Measurements from ENCODE around the gene CRIP2. TPM values are rescaled to one million over a fixed set of nuclear protein-coding genes. Genes with fewer than 3 reads are reported as not detected.

CRIP2 gene
- polyA plus RNA-seq, 4 donors: 8.9 to 137 (median 34.6) TPM

- FAIRE-seq (no peak), DNase-seq (no peak)
- Histone ChIP-seq H3K9me3 (ENCODE audit: control insufficient read depth in 2 of 2, insufficient read depth in 1 of 2, low read depth in 1 of 2, low read length in 1 of 2) (no peaks in the 10 kb centered on the region), H3K36me3 (ENCODE audit: control insufficient read depth in 3 of 3, insufficient read depth in 2 of 3, low read depth in 1 of 3, low read length in 3 of 3) (peaks cover 2 to 89% (median 4%) of the 10 kb centered on the region in 3 donors), H3K4me1 (ENCODE audit: control insufficient read depth in 3 of 3, insufficient read depth in 2 of 3, low read depth in 1 of 3, low read length in 2 of 3) (peaks cover 0 to 12% (median 0%) of the 10 kb centered on the region in 3 donors), H3K27ac (ENCODE audit: low read depth in 1 of 3, low read length in 2 of 3) (no peak overlapping the region), H3K4me3 (ENCODE audit: low read depth in 1 of 3, low read length in 3 of 3) (no peak overlapping the region), H3K27me3 (ENCODE audit: control insufficient read depth in 3 of 3, insufficient read depth in 3 of 3, low read length in 3 of 3) (no peaks in the 10 kb centered on the region)
- 89 to 95% (median 90%) methylated on average over 14 of the region's 14 CpGs for WGBS, 3 donors
Measured at GRCh38 chr14:105453847-105454246, 20.8 kb upstream of the CRIP2 start.

- WGBS, 3 donors: 92% methylated on average over 22 of the region's 22 CpGs
- FAIRE-seq: no peak
- Histone ChIP-seq H3K27me3 (ENCODE audit: control insufficient read depth in 3 of 3, insufficient read depth in 3 of 3, low read length in 3 of 3) (no peaks in the 10 kb centered on the region), H3K27ac (ENCODE audit: low read depth in 1 of 3, low read length in 2 of 3) (peak overlapping the region in 1 of 3 donors; percentile 48), H3K36me3 (ENCODE audit: control insufficient read depth in 3 of 3, insufficient read depth in 2 of 3, low read depth in 1 of 3, low read length in 3 of 3) (peaks cover 2 to 81% (median 4%) of the 10 kb centered on the region in 3 donors), H3K4me1 (ENCODE audit: control insufficient read depth in 3 of 3, insufficient read depth in 2 of 3, low read depth in 1 of 3, low read length in 2 of 3) (peaks cover 0 to 12% (median 0%) of the 10 kb centered on the region in 3 donors), H3K4me3 (ENCODE audit: low read depth in 1 of 3, low read length in 3 of 3) (no peak overlapping the region), H3K9me3 (ENCODE audit: control insufficient read depth in 2 of 2, insufficient read depth in 1 of 2, low read depth in 1 of 2, low read length in 1 of 2) (no peaks in the 10 kb centered on the region)
- no peak for DNase-seq
Measured at GRCh38 chr14:105455086-105455640, 19.5 kb upstream of the CRIP2 start.

- H3K4me3 ChIP-seq (ENCODE audit: low read depth in 1 of 3, low read length in 3 of 3): no peak overlapping the region
- H3K27me3 ChIP-seq (ENCODE audit: control insufficient read depth in 3 of 3, insufficient read depth in 3 of 3, low read length in 3 of 3): no peaks in the 10 kb centered on the region
- FAIRE-seq (no peak), DNase-seq (peak; percentile 57 to 75)
- 82 to 87% (median 83%) methylated on average over 22 of the region's 22 CpGs for WGBS, 3 donors
- H3K4me1 ChIP-seq (ENCODE audit: control insufficient read depth in 3 of 3, insufficient read depth in 2 of 3, low read depth in 1 of 3, low read length in 2 of 3): peaks cover 0 to 12% (median 0%) of the 10 kb centered on the region in 3 donors
- H3K36me3 ChIP-seq (ENCODE audit: control insufficient read depth in 3 of 3, insufficient read depth in 2 of 3, low read depth in 1 of 3, low read length in 3 of 3): peaks cover 4 to 81% (median 5%) of the 10 kb centered on the region in 3 donors
- H3K27ac ChIP-seq (ENCODE audit: low read depth in 1 of 3, low read length in 2 of 3): peak overlapping the region in 2 of 3 donors; percentile 34 to 48
- no peaks in the 10 kb centered on the region for H3K9me3 ChIP-seq (ENCODE audit: control insufficient read depth in 2 of 2, insufficient read depth in 1 of 2, low read depth in 1 of 2, low read length in 1 of 2)
Measured at GRCh38 chr14:105455766-105456660, 18.6 kb upstream of the CRIP2 start.

GRCh38 chr14:105456736-105457617, 17.6 kb upstream of the CRIP2 start:
- H3K9me3 ChIP-seq (ENCODE audit: control insufficient read depth in 2 of 2, insufficient read depth in 1 of 2, low read depth in 1 of 2, low read length in 1 of 2): no peaks in the 10 kb centered on the region

GRCh38 chr14:105458010-105458409, 16.6 kb upstream of the CRIP2 start:
- WGBS, 3 donors: 87 to 95% (median 88%) methylated on average over 15 to 18 of the region's 18 CpGs
- Histone ChIP-seq H3K9me3 (ENCODE audit: control insufficient read depth in 2 of 2, insufficient read depth in 1 of 2, low read depth in 1 of 2, low read length in 1 of 2) (no peaks in the 10 kb centered on the region), H3K27ac (ENCODE audit: low read depth in 1 of 3, low read length in 2 of 3) (no peak overlapping the region), H3K36me3 (ENCODE audit: control insufficient read depth in 3 of 3, insufficient read depth in 2 of 3, low read depth in 1 of 3, low read length in 3 of 3) (peaks cover 4 to 80% (median 5%) of the 10 kb centered on the region in 3 donors), H3K27me3 (ENCODE audit: control insufficient read depth in 3 of 3, insufficient read depth in 3 of 3, low read length in 3 of 3) (no peaks in the 10 kb centered on the region), H3K4me1 (ENCODE audit: control insufficient read depth in 3 of 3, insufficient read depth in 2 of 3, low read depth in 1 of 3, low read length in 2 of 3) (peaks cover 0 to 12% (median 0%) of the 10 kb centered on the region in 3 donors), H3K4me3 (ENCODE audit: low read depth in 1 of 3, low read length in 3 of 3) (no peak overlapping the region)
- DNase-seq (no peak), FAIRE-seq (no peak)

More at GRCh38 chr14:105456736-105457617, 17.6 kb upstream of the CRIP2 start:
- Histone ChIP-seq H3K27me3 (ENCODE audit: control insufficient read depth in 3 of 3, insufficient read depth in 3 of 3, low read length in 3 of 3) (no peaks in the 10 kb centered on the region), H3K4me3 (ENCODE audit: low read depth in 1 of 3, low read length in 3 of 3) (no peak overlapping the region), H3K27ac (ENCODE audit: low read depth in 1 of 3, low read length in 2 of 3) (no peak overlapping the region), H3K4me1 (ENCODE audit: control insufficient read depth in 3 of 3, insufficient read depth in 2 of 3, low read depth in 1 of 3, low read length in 2 of 3) (peaks cover 0 to 12% (median 0%) of the 10 kb centered on the region in 3 donors), H3K36me3 (ENCODE audit: control insufficient read depth in 3 of 3, insufficient read depth in 2 of 3, low read depth in 1 of 3, low read length in 3 of 3) (peaks cover 4 to 83% (median 5%) of the 10 kb centered on the region in 3 donors)
- DNase-seq (no peak), FAIRE-seq (no peak)
- WGBS, 3 donors: 89 to 94% (median 90%) methylated on average over 22 of the region's 22 CpGs

GRCh38 chr14:105458571-105458970, 16.1 kb upstream of the CRIP2 start:
- no peak overlapping the region for H3K27ac ChIP-seq (ENCODE audit: low read depth in 1 of 3, low read length in 2 of 3)
- no peak for FAIRE-seq
- no peak overlapping the region for H3K4me3 ChIP-seq (ENCODE audit: low read depth in 1 of 3, low read length in 3 of 3)
- WGBS, 3 donors: 85 to 99% (median 88%) methylated on average over 11 to 14 of the region's 14 CpGs
- no peaks in the 10 kb centered on the region for H3K9me3 ChIP-seq (ENCODE audit: control insufficient read depth in 2 of 2, insufficient read depth in 1 of 2, low read depth in 1 of 2, low read length in 1 of 2)
- peaks cover 0 to 12% (median 0%) of the 10 kb centered on the region in 3 donors for H3K4me1 ChIP-seq (ENCODE audit: control insufficient read depth in 3 of 3, insufficient read depth in 2 of 3, low read depth in 1 of 3, low read length in 2 of 3)
- DNase-seq: no peak
- no peaks in the 10 kb centered on the region for H3K27me3 ChIP-seq (ENCODE audit: control insufficient read depth in 3 of 3, insufficient read depth in 3 of 3, low read length in 3 of 3)
- H3K36me3 ChIP-seq (ENCODE audit: control insufficient read depth in 3 of 3, insufficient read depth in 2 of 3, low read depth in 1 of 3, low read length in 3 of 3): peaks cover 4 to 81% (median 5%) of the 10 kb centered on the region in 3 donors

- Histone ChIP-seq H3K4me1 (ENCODE audit: control insufficient read depth in 3 of 3, insufficient read depth in 2 of 3, low read depth in 1 of 3, low read length in 2 of 3) (peaks cover 0 to 12% (median 0%) of the 10 kb centered on the region in 3 donors), H3K4me3 (ENCODE audit: low read depth in 1 of 3, low read length in 3 of 3) (no peak overlapping the region), H3K36me3 (ENCODE audit: control insufficient read depth in 3 of 3, insufficient read depth in 2 of 3, low read depth in 1 of 3, low read length in 3 of 3) (peaks cover 3 to 80% (median 7%) of the 10 kb centered on the region in 3 donors), H3K27me3 (ENCODE audit: control insufficient read depth in 3 of 3, insufficient read depth in 3 of 3, low read length in 3 of 3) (no peaks in the 10 kb centered on the region), H3K9me3 (ENCODE audit: control insufficient read depth in 2 of 2, insufficient read depth in 1 of 2, low read depth in 1 of 2, low read length in 1 of 2) (no peaks in the 10 kb centered on the region), H3K27ac (ENCODE audit: low read depth in 1 of 3, low read length in 2 of 3) (no peak overlapping the region)
- WGBS, 3 donors: 95 to 100% (median 97%) methylated on average over 15 to 17 of the region's 17 CpGs
- FAIRE-seq (no peak), DNase-seq (no peak)
Measured at GRCh38 chr14:105460116-105460515, 14.5 kb upstream of the CRIP2 start.

- H3K27ac ChIP-seq (ENCODE audit: low read depth in 1 of 3, low read length in 2 of 3): no peak overlapping the region
- H3K4me1 ChIP-seq (ENCODE audit: control insufficient read depth in 3 of 3, insufficient read depth in 2 of 3, low read depth in 1 of 3, low read length in 2 of 3): peaks cover 0 to 9% (median 0%) of the 10 kb centered on the region in 3 donors
- no peak overlapping the region for H3K4me3 ChIP-seq (ENCODE audit: low read depth in 1 of 3, low read length in 3 of 3)
- no peaks in the 10 kb centered on the region for H3K9me3 ChIP-seq (ENCODE audit: control insufficient read depth in 2 of 2, insufficient read depth in 1 of 2, low read depth in 1 of 2, low read length in 1 of 2)
- FAIRE-seq (no peak), DNase-seq (no peak)
- peaks cover 3 to 80% (median 7%) of the 10 kb centered on the region in 3 donors for H3K36me3 ChIP-seq (ENCODE audit: control insufficient read depth in 3 of 3, insufficient read depth in 2 of 3, low read depth in 1 of 3, low read length in 3 of 3)
- H3K27me3 ChIP-seq (ENCODE audit: control insufficient read depth in 3 of 3, insufficient read depth in 3 of 3, low read length in 3 of 3): no peaks in the 10 kb centered on the region
- WGBS, 3 donors: 93 to 94% (median 94%) methylated on average over 17 of the region's 17 CpGs
Measured at GRCh38 chr14:105460616-105461015, 14.0 kb upstream of the CRIP2 start.

All from small intestine (tissue), 7 donors.